Liver (tissue), 3 donors: Measurements from ENCODE around the gene FAM124A.

ENCODE experiments used
- CTCF ChIP-seq: fragments of 150-350 bp; IDR thresholded peaks from 2 replicates; pipeline ENCODE4 v1.5.1; 2017; ENCODE audit warnings: improper control_type of control experiment, low read depth, low read length; ENCODE audit not compliant: missing input control
- JUND ChIP-seq, 2 donors: IDR thresholded peaks; 2 replicates each; pipeline ENCODE4 v1.6.1; 2016; ENCODE audit warnings: antibody characterized with exemption in 2 of 2
- MAX ChIP-seq: IDR thresholded peaks from 2 replicates; pipeline ENCODE4 v1.6.1; 2016; ENCODE audit warnings: antibody characterized with exemption
- RAD21 ChIP-seq, 2 donors: IDR thresholded peaks; 2 replicates each; pipeline ENCODE4 v1.6.1; 2016; ENCODE audit warnings: antibody characterized with exemption in 2 of 2, mild to moderate bottlenecking in 2 of 2
- SP1 ChIP-seq: IDR thresholded peaks from 2 replicates; pipeline ENCODE4 v1.6.1; 2018; ENCODE audit warnings: antibody characterized with exemption, mild to moderate bottlenecking
- YY1 ChIP-seq: IDR thresholded peaks from 2 replicates; pipeline ENCODE4 v1.6.1; 2016; ENCODE audit warnings: antibody characterized with exemption, mild to moderate bottlenecking
- TF ChIP-seq, protein P1 (sequence below): IDR thresholded peaks from 2 replicates; pipeline ENCODE4 v1.6.1; 2016; ENCODE audit warnings: antibody characterized with exemption, mild to moderate bottlenecking
- donor health status: healthy.
- donor health status: healthy.

DNA sequence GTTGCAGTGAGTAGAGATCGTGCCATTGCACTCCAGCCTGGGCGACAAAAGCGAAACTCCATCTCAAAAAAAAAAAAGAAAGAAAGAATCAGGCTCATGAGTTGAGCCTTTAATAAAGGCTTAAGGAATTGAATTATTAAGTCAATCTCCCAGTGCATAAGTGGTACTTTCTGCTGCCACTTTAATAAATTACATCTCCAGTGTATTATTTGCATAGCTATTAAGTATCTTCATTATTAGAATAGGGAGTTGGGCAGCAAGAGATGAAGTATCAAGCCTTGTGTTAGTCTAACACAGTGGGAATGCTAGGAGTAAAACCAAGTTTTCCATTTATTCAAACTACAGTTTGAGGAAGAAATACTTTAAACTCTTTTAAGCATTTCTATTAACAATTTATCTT lies 15.6 kb upstream of the FAM124A start:
- no peak for TF ChIP-seq MAX
- TF ChIP-seq CTCF, result no peak
- TF ChIP-seq, protein P1, sequence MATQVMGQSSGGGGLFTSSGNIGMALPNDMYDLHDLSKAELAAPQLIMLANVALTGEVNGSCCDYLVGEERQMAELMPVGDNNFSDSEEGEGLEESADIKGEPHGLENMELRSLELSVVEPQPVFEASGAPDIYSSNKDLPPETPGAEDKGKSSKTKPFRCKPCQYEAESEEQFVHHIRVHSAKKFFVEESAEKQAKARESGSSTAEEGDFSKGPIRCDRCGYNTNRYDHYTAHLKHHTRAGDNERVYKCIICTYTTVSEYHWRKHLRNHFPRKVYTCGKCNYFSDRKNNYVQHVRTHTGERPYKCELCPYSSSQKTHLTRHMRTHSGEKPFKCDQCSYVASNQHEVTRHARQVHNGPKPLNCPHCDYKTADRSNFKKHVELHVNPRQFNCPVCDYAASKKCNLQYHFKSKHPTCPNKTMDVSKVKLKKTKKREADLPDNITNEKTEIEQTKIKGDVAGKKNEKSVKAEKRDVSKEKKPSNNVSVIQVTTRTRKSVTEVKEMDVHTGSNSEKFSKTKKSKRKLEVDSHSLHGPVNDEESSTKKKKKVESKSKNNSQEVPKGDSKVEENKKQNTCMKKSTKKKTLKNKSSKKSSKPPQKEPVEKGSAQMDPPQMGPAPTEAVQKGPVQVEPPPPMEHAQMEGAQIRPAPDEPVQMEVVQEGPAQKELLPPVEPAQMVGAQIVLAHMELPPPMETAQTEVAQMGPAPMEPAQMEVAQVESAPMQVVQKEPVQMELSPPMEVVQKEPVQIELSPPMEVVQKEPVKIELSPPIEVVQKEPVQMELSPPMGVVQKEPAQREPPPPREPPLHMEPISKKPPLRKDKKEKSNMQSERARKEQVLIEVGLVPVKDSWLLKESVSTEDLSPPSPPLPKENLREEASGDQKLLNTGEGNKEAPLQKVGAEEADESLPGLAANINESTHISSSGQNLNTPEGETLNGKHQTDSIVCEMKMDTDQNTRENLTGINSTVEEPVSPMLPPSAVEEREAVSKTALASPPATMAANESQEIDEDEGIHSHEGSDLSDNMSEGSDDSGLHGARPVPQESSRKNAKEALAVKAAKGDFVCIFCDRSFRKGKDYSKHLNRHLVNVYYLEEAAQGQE, result no peak
- no peak for TF ChIP-seq SP1
- no peak for TF ChIP-seq JUND (IDR thresholded peaks at IDR 0.05)
- TF ChIP-seq YY1, result no peak
- no peak for TF ChIP-seq RAD21 (IDR thresholded peaks at IDR 0.05)
